Fibroblast of skin of right biceps (primary cell): ENCODE data around the gene COMT.
A peak's percentile ranks its signal among the peaks of the same experiment; 100 is the strongest.

Source experiments
- DNase-seq: peaks from one replicate; pipeline ENCODE4 v3.0.0-alpha.2; 2013

Gene COMT

DNA sequence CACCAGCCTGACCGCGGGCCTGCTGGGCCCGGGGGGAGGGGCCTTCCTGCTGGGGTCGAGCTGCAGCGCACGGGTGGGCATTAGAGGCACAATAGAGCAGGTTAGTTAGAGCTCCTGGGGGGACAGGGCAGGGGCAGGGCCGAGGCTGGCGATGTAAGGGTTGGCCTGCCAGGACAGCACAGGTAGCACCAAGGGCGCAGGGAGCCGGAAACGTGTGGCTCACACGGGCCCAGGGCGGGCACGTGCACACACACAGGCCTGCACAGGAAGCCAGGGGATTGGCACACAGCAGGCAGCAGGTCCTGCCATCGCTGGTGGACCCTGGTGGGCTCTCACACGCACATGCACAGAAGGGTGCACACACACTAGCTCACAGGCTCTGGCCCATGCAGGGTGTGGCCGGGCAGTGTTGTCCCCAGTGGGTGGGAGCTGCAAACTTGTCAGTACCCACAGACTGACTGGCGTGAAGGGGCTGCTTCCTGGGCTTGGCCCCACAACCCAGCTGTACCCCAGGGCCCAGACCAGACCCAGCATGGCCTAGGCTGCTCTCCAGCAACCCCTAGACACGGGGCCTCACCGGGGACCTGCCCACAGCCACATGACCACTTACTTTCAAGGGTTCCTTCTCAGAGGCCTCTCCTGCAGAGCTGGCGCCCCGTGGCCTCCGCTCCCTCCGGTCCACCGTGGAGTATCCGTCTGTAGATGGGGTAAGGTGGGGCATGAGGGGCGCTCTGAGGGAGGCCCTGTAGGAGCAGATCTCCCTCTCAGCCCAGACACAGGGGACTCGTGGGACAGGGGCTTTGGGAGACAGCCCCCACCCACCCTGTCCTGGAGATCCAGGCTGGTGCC lies 29.9 kb downstream of the COMT start:
- DNase-seq = no peak

- no peak for DNase-seq
Measured at GRCh38 chr22:19972251-19972650, 30.7 kb downstream of the COMT start.

- DNase-seq = no peak
Measured at GRCh38 chr22:19972652-19973550, 31.3 kb downstream of the COMT start.

DNA sequence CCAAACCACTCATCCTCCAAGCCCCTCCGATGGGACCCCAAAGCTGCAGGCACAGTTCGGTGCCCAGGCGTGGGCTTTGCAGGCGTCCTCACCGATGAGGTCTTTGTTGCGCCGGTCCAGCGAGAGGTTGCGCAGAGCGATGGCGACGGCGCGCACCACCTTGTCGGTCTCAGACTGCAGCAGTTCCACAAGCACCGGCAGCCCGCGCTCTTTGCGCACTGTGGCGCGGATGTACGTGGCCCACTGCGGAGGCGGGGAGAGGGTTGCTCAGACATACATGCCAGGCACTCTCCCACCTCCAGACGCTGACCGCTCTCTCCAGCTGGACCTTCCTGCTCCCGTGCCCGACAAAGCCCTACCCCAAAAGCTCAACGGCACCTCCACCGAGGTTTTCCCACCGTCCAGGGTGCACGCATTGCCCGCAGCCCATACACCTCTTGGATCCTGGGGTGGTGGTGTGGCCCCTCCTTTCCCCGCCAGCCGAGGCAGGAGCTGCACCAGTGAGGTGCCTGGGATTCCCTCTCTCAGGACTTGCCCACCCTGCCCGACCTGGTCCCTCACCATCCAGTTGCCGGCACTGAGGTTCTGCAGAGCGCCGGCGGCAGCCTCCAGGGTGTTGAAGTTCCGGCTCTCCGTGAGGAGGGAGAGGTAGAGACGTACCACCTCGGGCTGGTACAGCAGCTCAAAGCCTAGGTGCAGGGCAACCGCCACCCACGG lies 32.1 kb downstream of the COMT start:
- no peak for DNase-seq

GRCh38 chr22:19974268-19974861 lies 32.8 kb downstream of the COMT start:
- DNase-seq = peak; percentile 57

- DNase-seq = no peak
Measured at GRCh38 chr22:19974935-19975706, 33.5 kb downstream of the COMT start.

DNA sequence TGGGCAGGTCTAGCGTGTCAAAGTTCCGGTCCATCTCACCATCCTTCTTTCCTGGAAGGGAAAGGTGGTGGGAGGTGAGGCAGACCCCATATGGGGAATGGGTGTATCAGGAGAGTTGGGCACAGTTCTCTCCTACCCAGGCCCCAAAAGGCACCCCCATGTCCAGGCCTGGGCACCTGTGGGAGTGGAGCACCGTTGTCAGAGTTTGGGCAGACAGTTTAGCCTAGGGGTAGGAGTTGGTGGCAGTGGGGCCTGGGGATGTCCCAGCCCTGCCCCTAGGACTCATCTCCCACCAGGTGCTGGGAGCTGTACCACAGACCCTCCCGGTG lies 34.1 kb downstream of the COMT start:
- no peak for DNase-seq

- no peak for DNase-seq
Measured at GRCh38 chr22:19976671-19977070, 35.1 kb downstream of the COMT start.

DNA sequence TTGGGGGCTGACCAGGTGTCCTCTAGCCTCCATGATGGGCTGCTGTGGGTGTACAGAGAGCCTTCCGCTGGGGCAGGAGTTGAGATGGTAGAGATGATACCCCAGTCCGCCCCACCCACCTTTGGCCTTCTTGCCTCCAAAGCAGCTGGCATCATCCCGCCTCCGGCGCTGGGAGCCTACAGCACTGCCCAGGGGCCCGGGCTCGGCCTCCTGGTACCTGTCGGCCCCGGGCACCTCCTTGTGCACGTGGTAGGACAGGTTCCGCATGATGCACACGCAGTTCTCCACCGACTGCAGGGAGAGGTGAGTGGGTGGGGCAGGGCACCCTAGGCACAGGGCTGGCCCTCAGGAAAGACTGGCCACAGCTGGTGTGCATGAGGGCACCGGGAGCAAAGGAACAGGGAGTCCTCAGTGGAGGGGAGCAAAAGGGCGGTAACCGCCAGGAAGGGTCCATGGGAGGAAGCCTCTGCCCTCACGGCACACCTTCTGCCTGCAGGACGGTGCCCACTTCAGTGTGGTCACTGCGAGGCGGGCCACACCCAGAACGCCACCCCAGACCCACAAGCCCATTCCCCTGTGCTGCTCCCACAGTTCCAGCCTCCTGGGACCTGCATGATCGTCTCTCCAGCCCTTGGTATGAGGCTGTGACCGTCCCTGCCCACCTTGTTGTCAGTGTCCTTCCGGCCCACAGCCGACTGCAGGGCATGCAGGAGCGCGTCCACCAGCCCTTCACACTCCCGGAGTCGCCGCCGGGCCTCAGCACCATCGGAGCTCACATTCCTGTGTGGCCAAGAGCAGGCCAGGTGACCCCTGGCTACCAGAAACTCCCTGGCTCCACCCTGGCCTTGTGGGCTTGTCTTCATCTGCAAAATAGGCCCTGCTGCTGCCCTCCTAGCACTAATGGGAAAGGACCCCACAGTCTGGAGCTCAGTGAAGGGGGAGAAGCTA lies 36.0 kb downstream of the COMT start:
- no peak for DNase-seq

- no peak for DNase-seq
Measured at GRCh38 chr22:19978748-19979147, 37.2 kb downstream of the COMT start.

- DNase-seq = no peak
Measured at GRCh38 chr22:19979712-19980493, 38.3 kb downstream of the COMT start.

GRCh38 chr22:19980766-19981165 lies 39.2 kb downstream of the COMT start:
- DNase-seq = no peak

- DNase-seq = no peak
Measured at GRCh38 chr22:19981171-19981960, 39.8 kb downstream of the COMT start.

- DNase-seq = no peak
Measured at GRCh38 chr22:19981961-19982920, 40.7 kb downstream of the COMT start.

DNA sequence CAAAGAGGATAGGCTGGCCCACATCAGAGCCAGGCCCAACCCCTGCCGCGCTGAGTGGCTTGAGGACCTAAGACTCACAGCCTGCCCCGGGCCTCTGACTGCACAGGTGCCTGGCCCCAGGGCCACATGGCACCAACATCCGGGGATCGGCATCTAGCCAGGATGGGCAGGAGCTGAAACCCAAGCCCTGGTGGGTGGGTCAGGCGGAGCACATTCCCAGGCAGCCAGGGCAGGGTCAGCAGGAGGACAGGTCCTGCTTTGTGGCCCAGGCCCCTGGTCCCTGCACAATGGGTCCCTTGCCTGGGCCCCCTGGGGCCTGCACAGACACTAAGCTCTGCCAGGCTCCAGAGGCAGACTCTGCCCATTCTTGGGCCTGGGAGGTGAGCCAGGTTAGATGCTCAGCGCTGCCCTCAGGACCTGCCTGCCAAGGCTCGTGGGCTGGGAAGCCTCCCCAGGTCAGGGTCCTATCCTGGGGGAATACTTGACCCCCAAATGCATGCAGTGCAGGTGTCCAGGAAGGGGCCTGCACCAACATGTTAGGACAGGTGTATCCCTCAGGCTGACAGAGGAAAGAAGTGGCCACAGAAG lies 41.5 kb downstream of the COMT start:
- DNase-seq = no peak

DNA sequence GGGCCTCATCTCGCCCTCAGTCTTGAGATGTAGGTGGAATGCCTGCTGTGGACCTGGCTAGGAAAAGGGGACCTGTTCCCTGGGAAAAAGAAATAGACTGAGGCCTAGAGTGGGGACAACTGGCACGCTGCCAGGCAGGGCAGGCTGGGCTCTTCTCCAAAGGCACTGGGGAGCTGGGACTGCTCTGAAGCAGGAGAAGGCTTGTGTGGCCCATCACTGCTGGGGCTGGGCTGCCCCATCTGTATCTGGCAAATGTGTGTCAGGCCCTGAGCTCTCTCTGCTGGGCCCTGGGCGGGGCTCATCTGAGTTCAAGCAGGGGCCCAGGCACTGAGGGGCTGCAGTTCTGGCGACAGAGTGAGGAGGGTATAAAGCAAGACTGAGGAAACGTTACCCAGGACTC lies 42.2 kb downstream of the COMT start:
- no peak for DNase-seq

DNA sequence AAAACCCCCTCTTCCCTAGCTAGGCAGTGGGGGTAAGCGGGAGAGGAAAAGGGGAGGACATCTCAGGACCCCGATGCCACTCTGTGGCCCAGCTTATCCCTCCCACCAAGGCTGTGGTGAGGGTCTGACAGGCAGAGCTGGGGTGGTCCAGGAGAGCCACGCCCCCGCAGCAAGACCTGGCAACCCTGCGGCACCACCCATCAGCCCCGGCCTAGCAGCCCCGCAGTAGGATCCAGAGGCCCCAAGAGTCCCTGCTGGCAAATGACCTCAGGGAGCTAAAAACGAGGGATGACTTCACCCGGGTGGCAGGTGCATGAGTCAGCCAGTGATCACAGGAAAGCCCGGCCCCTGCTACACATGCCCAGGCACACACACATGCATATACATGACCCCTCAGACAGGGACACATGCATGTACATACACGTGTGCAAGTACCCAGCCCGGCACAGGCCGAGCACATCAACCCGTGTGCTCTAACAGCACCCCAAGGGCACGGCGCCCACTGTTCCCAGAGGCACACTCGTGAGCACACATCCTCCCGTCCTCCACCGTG lies 42.7 kb downstream of the COMT start:
- peak; percentile 63 for DNase-seq
